ENCODE results near the gene ARHGAP20. TPM values are rescaled to one million over a fixed set of nuclear protein-coding genes. Genes with fewer than 3 reads are reported as not detected.

The ARHGAP20 gene
- total and polyA plus RNA-seq, 2 of the 8 experiments (the other 6 are each of a cell fraction or from before 2014, with no cell fraction given): 0.05 to 0.28 TPM

GRCh38 chr11:110655967-110656366 is 56.3 kb downstream of the ARHGAP20 start (continued):
- no peak for TF ChIP-seq NANOG (IDR thresholded peaks at IDR 0.05; ENCODE audit: insufficient read depth, low read depth, low read length, poor library complexity, severe bottlenecking)
- no peak for TF ChIP-seq CREB1 (IDR thresholded peaks at IDR 0.05)
- no peak for TF ChIP-seq GABPA (IDR thresholded peaks at IDR 0.05; ENCODE audit: borderline replicate concordance, insufficient read depth, low read length)
- no peak for TF ChIP-seq TAF7 (optimal IDR thresholded peaks at IDR 0.05; ENCODE audit: borderline replicate concordance, low read depth, low read length)
- no peak for TF ChIP-seq CEBPB (IDR thresholded peaks at IDR 0.05; ENCODE audit: low read depth, low read length)

Measured in H1 (cell line).